Uterus (tissue), 2 donors: ENCODE measurements around the gene ASZ1.

ENCODE experiments used
- CTCF ChIP-seq, 4 experiments: fragments of 200-600 bp in 2 of 4; fragments of 450-650 bp in 2 of 4; sonication (generic) in 2 of 4; IDR thresholded peaks; one replicate each; pipeline ENCODE4 v1.5.1; 2016 to 2019; ENCODE audit warnings: antibody characterized with exemption in 4 of 4, mild to moderate bottlenecking in 2 of 4, moderate library complexity in 1 of 4
- POLR2A ChIP-seq, 2 donors: fragments of 450-650 bp; IDR thresholded peaks; one replicate each; pipeline ENCODE4 v1.6.1; 2016; ENCODE audit warnings: antibody characterized with exemption in 2 of 2, mild to moderate bottlenecking in 1 of 2, moderate library complexity in 1 of 2

GRCh38 chr7:117427258-117427701 is at the start of gene ASZ1:
- TF ChIP-seq CTCF (IDR thresholded peaks at IDR 0.05): no peak
- TF ChIP-seq POLR2A (IDR thresholded peaks at IDR 0.05): no peak
